ENCODE measurements around the gene DNMBP. TPM values are rescaled to one million over a fixed set of nuclear protein-coding genes. Genes with fewer than 3 reads are reported as not detected.
"Not testable (repeated sequence)": the region's sequence is repeated elsewhere in the genome, so short reads cannot be mapped to it uniquely, and the experiment has no call there.

The DNMBP gene
- total RNA-seq, 1 donor from 2014 or later = 26.7 TPM

GRCh38 chr10:99965700-99966099, 44.0 kb downstream of the DNMBP start:
- no peak overlapping the region for H3K4me3 Mint-ChIP-seq
- peaks cover 22% of the 10 kb centered on the region for H3K36me3 Mint-ChIP-seq
- Histone ChIP-seq H2AFZ (replicated peaks) (no peak overlapping the region), H3K79me2 (ENCODE audit: low read depth) (no peaks in the 10 kb centered on the region), H3K9ac (no peak overlapping the region), H3K9me3 (ENCODE audit: low read depth) (no peaks in the 10 kb centered on the region), H3K4me3 (no peak overlapping the region), H3K27ac (no peak overlapping the region), H3K27me3 (no peaks in the 10 kb centered on the region), H3K4me1 (no peaks in the 10 kb centered on the region), H3F3A (ENCODE audit: low read depth) (no peaks in the 10 kb centered on the region), H3K4me2 (no peak overlapping the region), H4K20me1 (ENCODE audit: low read depth) (no peaks in the 10 kb centered on the region), H3K36me3 (no peaks in the 10 kb centered on the region)
- peaks cover 9% of the 10 kb centered on the region for H3K4me1 Mint-ChIP-seq
- no peak overlapping the region for H3K27ac Mint-ChIP-seq
- no peaks in the 10 kb centered on the region for H3K27me3 Mint-ChIP-seq (ENCODE audit: insufficient read depth, low read depth)
- H3K9me3 Mint-ChIP-seq = no peaks in the 10 kb centered on the region
- TF ChIP-seq EZH2 (IDR thresholded peaks at IDR 0.05) (no peak), EZH2phosphoT487 (IDR thresholded peaks at IDR 0.05) (no peak), CTCF (IDR thresholded peaks at IDR 0.05) (no peak)
- no peak for DNase-seq (ENCODE audit: low spot score)

GRCh38 chr10:99964791-99965190, 45.0 kb downstream of the DNMBP start:
- no peaks in the 10 kb centered on the region for H3K9me3 Mint-ChIP-seq
- Histone ChIP-seq H3K36me3 (no peaks in the 10 kb centered on the region), H3K9ac (no peak overlapping the region), H3K9me3 (ENCODE audit: low read depth) (no peaks in the 10 kb centered on the region), H3K27me3 (no peaks in the 10 kb centered on the region), H3K79me2 (ENCODE audit: low read depth) (no peaks in the 10 kb centered on the region), H3F3A (ENCODE audit: low read depth) (no peaks in the 10 kb centered on the region), H3K4me3 (no peak overlapping the region), H2AFZ (replicated peaks) (no peak overlapping the region), H3K4me1 (no peaks in the 10 kb centered on the region), H3K27ac (no peak overlapping the region), H3K4me2 (no peak overlapping the region), H4K20me1 (ENCODE audit: low read depth) (no peaks in the 10 kb centered on the region)
- no peak overlapping the region for H3K27ac Mint-ChIP-seq
- TF ChIP-seq EZH2phosphoT487 (IDR thresholded peaks at IDR 0.05) (no peak), EZH2 (IDR thresholded peaks at IDR 0.05) (no peak), CTCF (IDR thresholded peaks at IDR 0.05) (no peak)
- no peak overlapping the region for H3K4me3 Mint-ChIP-seq
- peaks cover 9% of the 10 kb centered on the region for H3K4me1 Mint-ChIP-seq
- peaks cover 18% of the 10 kb centered on the region for H3K36me3 Mint-ChIP-seq
- no peaks in the 10 kb centered on the region for H3K27me3 Mint-ChIP-seq (ENCODE audit: insufficient read depth, low read depth)
- DNase-seq (ENCODE audit: low spot score) = no peak

- not testable (repeated sequence) for H3K4me2 ChIP-seq; H4K20me1 ChIP-seq (ENCODE audit: low read depth); H3K4me3 ChIP-seq; H3K9me3 Mint-ChIP-seq; H3K4me3 Mint-ChIP-seq; H3K27me3 Mint-ChIP-seq (ENCODE audit: insufficient read depth, low read depth); H3K4me1 Mint-ChIP-seq; H3F3A ChIP-seq (ENCODE audit: low read depth); H3K4me1 ChIP-seq; DNase-seq (ENCODE audit: low spot score); H3K27ac ChIP-seq; H3K27me3 ChIP-seq; H2AFZ ChIP-seq (replicated peaks); H3K9ac ChIP-seq; H3K79me2 ChIP-seq (ENCODE audit: low read depth); H3K9me3 ChIP-seq (ENCODE audit: low read depth); H3K27ac Mint-ChIP-seq; H3K36me3 ChIP-seq
- peaks cover 13% of the 10 kb centered on the region for H3K36me3 Mint-ChIP-seq
These were observed 46.1 kb downstream of the DNMBP start for GRCh38 chr10:99963467-99964165.

GRCh38 chr10:99958806-99959205, 50.9 kb downstream of the DNMBP start:
- no peak overlapping the region for H3K27ac Mint-ChIP-seq
- Histone ChIP-seq H3K4me1 (no peaks in the 10 kb centered on the region), H3K9me3 (ENCODE audit: low read depth) (no peaks in the 10 kb centered on the region), H3F3A (ENCODE audit: low read depth) (no peaks in the 10 kb centered on the region), H3K27me3 (no peaks in the 10 kb centered on the region), H4K20me1 (ENCODE audit: low read depth) (no peaks in the 10 kb centered on the region), H2AFZ (replicated peaks) (no peak overlapping the region), H3K4me3 (no peak overlapping the region), H3K36me3 (no peaks in the 10 kb centered on the region), H3K79me2 (ENCODE audit: low read depth) (no peaks in the 10 kb centered on the region), H3K4me2 (no peak overlapping the region), H3K27ac (no peak overlapping the region), H3K9ac (no peak overlapping the region)
- H3K4me1 Mint-ChIP-seq = peaks cover 5% of the 10 kb centered on the region
- H3K27me3 Mint-ChIP-seq (ENCODE audit: insufficient read depth, low read depth) = no peaks in the 10 kb centered on the region
- TF ChIP-seq CTCF (IDR thresholded peaks at IDR 0.05) (no peak), EZH2phosphoT487 (IDR thresholded peaks at IDR 0.05) (no peak), EZH2 (IDR thresholded peaks at IDR 0.05) (no peak)
- H3K9me3 Mint-ChIP-seq = no peaks in the 10 kb centered on the region
- DNase-seq (ENCODE audit: low spot score) = no peak
- H3K4me3 Mint-ChIP-seq = no peak overlapping the region
- peaks cover 22% of the 10 kb centered on the region for H3K36me3 Mint-ChIP-seq

All from neural progenitor cell (in vitro differentiated cells).